BJ (cell line): ENCODE data around the gene DIAPH3. TPM values are rescaled to one million over a fixed set of nuclear protein-coding genes. Genes with fewer than 3 reads are reported as not detected.

ENCODE experiments used
- CTCF ChIA-PET: fragments of 350-600 bp; formaldehyde crosslinking; extraction: SDS; loops from one replicate; lab custom pipeline; 2021; ENCODE audit warnings: antibody characterized with exemption, inconsistent platforms; lab: Yijun Ruan, JAX
- POLR2A ChIA-PET: fragments of 300-600 bp; sonication (Branson Sonifier 250); formaldehyde crosslinking; extraction: SDS; loops from one replicate; lab custom pipeline; 2021; ENCODE audit warnings: antibody characterized with exemption; lab: Charles Lee
- DNase-seq: peaks from one replicate; pipeline ENCODE4 v3.0.0-alpha.2; 2011; ENCODE audit warnings: low read depth
- H3K27me3 ChIP-seq: 2 replicates; pipeline ENCODE4 v1.6.0; 2011; ENCODE audit warnings: low read length; ENCODE audit not compliant: control insufficient read depth, insufficient read depth
- H3K36me3 ChIP-seq: 2 replicates; pipeline ENCODE4 v1.5.1; 2011; ENCODE audit warnings: low read length; ENCODE audit not compliant: control insufficient read depth, insufficient read depth
- H3K4me3 ChIP-seq: 2 replicates; pipeline ENCODE4 v1.5.1; 2011; ENCODE audit warnings: low read depth, mild to moderate bottlenecking, control low read depth, low read length
- CTCF ChIP-seq: IDR thresholded peaks from 2 replicates; pipeline ENCODE4 v1.5.1; 2011; ENCODE audit warnings: low read depth, mild to moderate bottlenecking, control low read depth, inconsistent platforms, low read length, moderate library complexity; ENCODE audit not compliant: insufficient read depth
- polyA plus RNA-seq: library from polyadenylated mRNA; depleted of rRNA; stranded (reverse); fragments of >200 nt; gene quantifications from 2 replicates; pipeline ENCODE4 v1.2.3, GENCODE V29; 2011

Gene DIAPH3
- polyA plus RNA-seq, 1 experiment: 8.5 TPM

GRCh38 chr13:59728896-59729545 is 434.7 kb downstream of the DIAPH3 start:
- POLR2A ChIA-PET: interaction anchor here (0.5 kb wide), 1 partner anchor 510 kb away, joined by 3 read pairs; no protein-coding TSS in a partner anchor
- no peak for DNase-seq
- TF ChIP-seq CTCF: no peak

GRCh38 chr13:59721926-59722910 is 441.5 kb downstream of the DIAPH3 start:
- Histone ChIP-seq H3K27me3 (no peaks in the 10 kb centered on the region), H3K4me3 (no peak overlapping the region), H3K36me3 (no peaks in the 10 kb centered on the region)
- CTCF ChIA-PET: interaction anchor here (1.4 kb wide), 1 partner anchor 10 kb away, joined by 3 read pairs; no protein-coding TSS in a partner anchor
- DNase-seq: no peak
- TF ChIP-seq CTCF: no peak
- POLR2A ChIA-PET: interaction anchor here (1.0 kb wide), 1 partner anchor 14 kb away, joined by 24 read pairs; no protein-coding TSS in a partner anchor

More at GRCh38 chr13:59728896-59729545, 434.7 kb downstream of the DIAPH3 start:
- no peaks in the 10 kb centered on the region for H3K36me3 ChIP-seq
- no peak overlapping the region for H3K4me3 ChIP-seq
- H3K27me3 ChIP-seq: no peaks in the 10 kb centered on the region
- CTCF ChIA-PET: interaction anchor here (1.3 kb wide), 1 partner anchor 9 kb away, joined by 3 read pairs; no protein-coding TSS in a partner anchor

GRCh38 chr13:59715611-59716010 is 448.1 kb downstream of the DIAPH3 start:
- CTCF ChIA-PET: no interaction called here
- Histone ChIP-seq H3K27me3 (no peaks in the 10 kb centered on the region), H3K4me3 (no peak overlapping the region), H3K36me3 (no peaks in the 10 kb centered on the region)
- TF ChIP-seq CTCF: no peak
- no peak for DNase-seq
- POLR2A ChIA-PET: no interaction called here

GRCh38 chr13:59710996-59711701 is 452.6 kb downstream of the DIAPH3 start:
- no peaks in the 10 kb centered on the region for H3K27me3 ChIP-seq
- CTCF ChIA-PET: interaction anchor here (1.5 kb wide), 1 partner anchor 32 kb away, joined by 5 read pairs; no protein-coding TSS in a partner anchor
- TF ChIP-seq CTCF: no peak
- DNase-seq: no peak
- POLR2A ChIA-PET: no interaction called here
- no peaks in the 10 kb centered on the region for H3K36me3 ChIP-seq
- no peak overlapping the region for H3K4me3 ChIP-seq
